GM19240 (cell line): ENCODE results near the gene MUC5B.

Experiments used
- DNase-seq: peaks from one replicate; pipeline ENCODE4 v3.0.0; 2011; ENCODE audit warnings: low spot score; ENCODE audit not compliant: insufficient read length

Gene MUC5B

DNA sequence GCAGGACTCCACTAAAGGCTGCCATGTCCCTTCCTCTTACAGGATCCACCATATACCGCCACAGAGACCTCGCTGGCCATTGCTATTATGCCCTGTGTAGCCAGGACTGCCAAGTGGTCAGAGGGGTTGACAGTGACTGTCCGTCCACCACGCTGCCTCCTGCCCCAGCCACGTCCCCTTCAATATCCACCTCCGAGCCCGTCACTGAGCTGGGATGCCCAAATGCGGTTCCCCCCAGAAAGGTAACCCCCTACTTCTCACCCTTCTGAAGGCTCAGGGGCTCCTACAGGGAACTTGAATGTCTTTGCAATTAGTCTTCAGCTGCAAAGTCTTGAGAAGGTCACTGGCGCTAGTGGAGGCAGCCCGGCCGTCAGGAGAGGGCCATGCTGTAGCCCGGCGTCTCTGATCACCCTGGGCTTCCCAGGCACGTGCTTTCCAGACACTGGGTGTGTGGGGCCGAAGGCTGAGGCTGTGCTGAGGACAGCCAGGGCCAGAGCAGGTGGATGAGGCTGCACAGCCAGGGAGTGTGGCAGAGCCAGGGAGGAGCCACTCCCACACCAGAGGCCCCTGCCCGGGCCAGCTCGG, 30.0 kb upstream of the MUC5B start:
- DNase-seq: no peak

DNA sequence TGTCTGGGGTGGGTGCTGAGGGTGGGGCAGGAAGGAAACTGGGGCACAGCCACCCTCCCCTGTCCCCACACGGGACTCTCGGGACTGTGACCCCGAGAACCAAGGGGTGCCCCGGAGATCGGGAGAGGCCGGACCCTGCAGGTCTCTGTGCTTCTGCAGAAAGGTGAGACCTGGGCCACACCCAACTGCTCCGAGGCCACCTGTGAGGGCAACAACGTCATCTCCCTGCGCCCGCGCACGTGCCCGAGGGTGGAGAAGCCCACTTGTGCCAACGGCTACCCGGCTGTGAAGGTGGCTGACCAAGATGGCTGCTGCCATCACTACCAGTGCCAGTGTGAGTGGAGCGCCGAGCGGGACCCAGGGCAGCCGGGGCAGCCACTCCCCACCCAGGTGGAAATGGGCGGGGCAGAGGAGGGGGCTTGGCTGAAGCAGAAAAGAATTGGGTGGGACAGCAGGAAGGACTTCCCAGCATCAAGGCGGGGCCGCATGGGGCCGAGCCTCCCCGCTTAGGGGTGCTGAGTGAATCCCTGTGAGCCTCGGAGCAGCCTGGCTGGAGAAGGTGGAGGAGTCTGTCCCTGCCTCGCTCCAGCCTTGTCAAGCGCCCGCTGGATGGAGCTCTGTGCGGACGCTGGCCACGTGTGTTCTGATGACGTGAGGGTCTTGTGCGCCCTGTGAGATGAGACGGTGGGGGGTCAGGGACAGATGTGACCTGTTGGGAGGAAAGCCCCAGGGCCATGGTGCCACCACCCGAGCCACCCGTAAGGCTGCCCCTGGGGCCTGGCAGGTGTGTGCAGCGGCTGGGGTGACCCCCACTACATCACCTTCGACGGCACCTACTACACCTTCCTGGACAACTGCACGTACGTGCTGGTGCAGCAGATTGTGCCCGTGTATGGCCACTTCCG, 29.3 kb upstream of the MUC5B start:
- no peak for DNase-seq

DNA sequence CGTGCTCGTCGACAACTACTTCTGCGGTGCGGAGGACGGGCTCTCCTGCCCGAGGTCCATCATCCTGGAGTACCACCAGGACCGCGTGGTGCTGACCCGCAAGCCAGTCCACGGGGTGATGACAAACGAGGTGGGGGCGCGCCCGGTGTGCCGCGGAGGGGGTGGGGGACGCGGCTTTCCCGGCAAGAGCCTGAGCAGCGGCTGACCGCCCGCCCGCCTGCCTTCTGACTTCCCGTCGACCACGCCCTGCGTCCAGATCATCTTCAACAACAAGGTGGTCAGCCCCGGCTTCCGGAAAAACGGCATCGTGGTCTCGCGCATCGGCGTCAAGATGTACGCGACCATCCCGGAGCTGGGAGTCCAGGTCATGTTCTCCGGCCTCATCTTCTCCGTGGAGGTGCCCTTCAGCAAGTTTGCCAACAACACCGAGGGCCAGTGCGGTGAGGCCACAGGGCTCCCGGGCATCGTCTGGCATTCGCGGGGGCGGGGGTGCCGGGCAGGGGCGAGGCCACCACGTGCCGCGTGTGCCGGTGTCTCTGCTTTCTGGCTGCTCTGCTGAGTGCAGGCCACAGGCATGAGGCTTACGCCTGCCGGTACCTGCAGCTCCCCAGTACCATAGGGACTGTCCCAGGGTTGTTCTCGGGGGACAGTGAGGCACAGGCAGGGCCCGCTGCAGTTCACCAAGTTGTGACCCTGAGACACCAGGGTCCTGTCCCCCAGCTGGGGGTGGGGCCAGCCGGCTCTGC, 28.5 kb upstream of the MUC5B start:
- no peak for DNase-seq

DNA sequence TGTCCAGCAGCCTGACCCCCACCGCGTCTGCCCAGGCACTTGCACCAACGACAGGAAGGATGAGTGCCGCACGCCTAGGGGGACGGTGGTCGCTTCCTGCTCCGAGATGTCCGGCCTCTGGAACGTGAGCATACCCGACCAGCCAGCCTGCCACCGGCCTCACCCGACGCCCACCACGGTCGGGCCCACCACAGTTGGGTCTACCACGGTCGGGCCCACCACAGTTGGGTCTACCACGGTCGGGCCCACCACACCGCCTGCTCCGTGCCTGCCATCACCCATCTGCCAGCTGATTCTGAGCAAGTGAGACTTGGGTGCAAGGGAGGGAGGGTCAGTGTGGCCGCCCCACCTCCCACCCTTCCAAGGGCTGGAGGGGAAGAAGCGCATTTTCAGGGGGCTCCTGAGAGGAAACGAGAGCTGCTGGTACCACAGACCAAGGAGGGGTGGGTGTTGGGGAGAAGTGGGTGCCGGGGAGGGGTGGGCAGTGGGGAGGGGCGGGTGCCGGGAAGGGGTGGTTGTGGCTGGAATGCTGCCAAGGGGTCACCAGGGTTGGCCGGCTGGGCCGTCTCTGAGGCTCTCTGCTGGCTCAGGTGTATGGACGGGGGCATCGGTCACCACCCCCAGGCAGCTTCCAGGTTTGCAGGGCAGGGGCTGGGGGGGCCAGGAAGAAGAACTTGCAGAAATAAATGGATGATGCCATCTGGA, 27.7 kb upstream of the MUC5B start:
- no peak for DNase-seq

DNA sequence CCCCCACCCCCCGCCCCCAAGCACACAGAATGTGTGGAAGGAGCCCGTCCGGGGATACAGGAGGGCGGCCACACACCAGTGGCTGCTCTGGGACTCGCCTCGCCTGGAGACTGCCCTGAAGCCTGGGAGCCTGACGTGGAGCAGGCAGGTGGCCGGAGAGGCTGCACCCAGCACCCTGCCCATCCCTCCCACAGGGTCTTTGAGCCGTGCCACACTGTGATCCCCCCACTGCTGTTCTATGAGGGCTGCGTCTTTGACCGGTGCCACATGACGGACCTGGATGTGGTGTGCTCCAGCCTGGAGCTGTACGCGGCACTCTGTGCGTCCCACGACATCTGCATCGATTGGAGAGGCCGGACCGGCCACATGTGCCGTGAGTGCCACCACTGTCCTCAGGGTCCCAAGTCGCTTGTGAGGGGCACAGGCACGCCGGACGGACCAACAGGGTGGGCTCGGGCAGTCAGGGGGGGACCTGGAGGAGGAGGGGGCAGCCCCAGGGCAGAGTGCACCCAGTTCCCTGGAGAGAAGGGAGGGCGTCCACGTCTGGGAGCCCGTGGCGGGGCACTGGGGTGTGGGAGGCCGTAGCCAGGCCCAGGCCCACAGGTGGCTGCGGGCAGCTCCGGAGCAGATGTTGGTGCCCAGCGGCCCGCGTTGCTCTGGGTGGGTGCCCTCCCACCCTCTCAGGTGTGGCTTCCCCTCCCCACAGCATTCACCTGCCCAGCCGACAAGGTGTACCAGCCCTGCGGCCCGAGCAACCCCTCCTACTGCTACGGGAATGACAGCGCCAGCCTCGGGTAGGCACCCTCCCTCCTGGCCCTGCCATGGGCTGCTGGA, 27.0 kb upstream of the MUC5B start:
- DNase-seq: no peak

DNA sequence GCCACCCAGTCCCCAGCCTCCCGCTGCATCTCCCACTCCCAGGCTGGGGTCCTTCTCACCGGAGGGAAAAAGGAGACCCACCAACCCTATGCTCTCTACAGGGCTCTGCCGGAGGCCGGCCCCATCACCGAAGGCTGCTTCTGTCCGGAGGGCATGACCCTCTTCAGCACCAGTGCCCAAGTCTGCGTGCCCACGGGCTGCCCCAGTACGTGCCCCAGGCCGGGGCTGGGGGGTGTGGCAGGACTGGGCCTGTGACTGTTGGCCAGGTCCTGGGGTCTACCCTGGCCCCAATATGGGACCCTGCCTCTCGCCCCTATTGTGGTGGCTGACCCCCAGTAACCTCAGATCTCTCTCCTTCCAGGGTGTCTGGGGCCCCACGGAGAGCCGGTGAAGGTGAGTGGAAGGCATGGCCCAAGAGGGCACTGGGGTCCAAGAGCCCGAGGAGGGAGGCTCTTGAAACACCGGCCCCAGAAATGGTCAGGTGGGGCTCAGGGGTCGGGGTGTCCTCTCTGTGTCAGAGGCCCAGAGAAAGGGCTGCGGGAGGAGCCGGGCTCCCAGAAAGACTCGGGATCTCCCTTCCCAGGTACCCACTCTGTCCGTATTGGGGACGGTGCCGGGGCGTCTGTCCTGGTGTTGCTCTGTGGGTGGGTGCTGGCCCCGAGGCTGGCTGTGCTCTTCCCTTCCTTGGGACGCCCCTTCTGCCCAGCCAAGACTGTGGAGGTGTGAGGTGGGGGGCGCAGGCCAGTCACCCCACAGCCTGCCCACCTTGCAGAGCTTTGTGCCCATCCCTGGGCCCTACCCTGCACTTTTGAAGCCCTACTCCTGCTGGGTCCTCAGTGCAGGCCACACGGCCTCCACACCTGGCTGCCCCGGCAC, 26.1 kb upstream of the MUC5B start:
- DNase-seq: no peak

DNA sequence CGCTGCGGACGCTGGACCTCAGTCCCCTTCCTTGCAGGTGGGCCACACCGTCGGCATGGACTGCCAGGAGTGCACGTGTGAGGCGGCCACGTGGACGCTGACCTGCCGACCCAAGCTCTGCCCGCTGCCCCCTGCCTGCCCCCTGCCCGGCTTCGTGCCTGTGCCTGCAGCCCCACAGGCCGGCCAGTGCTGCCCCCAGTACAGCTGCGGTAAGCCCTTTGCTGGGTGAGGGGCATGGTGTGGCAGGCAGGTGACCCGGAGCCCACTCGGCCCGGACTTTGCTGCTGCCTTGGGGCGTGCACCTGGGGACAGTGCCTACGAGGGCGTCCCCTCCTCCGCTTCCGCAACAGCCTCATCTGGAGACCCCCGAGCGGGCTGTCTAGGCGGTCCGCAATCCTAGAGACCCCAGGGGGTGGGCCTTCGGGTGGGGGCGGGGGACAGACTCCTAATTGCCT, 25.4 kb upstream of the MUC5B start:
- no peak for DNase-seq

DNA sequence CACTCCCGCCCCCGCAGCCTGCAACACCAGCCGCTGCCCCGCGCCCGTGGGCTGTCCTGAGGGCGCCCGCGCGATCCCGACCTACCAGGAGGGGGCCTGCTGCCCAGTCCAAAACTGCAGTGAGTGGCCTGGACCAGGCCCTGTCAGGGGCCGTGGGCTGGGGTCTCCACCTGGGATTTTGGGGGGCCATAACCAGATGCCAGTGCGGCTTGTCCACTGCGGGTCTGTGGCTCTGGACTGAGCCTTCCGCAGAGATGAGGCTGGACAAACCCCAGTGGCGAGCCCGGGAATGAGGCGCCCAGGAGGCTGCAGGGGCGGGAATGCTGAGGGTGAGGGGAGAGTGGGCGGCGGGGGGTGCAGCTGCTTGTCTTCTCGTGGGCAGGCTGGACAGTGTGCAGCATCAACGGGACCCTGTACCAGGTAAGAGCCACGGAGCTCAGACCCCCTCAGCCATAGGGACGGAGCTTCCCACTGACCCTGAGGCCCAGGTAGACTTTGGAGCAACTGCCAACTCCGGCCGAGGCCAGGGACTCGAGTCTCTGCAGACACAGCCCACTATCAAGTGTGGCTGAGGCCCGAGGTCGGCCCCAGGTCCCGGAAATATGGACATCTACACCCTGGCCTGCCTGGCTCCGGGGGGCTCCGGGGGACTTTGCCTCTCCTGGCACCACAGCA, 24.8 kb upstream of the MUC5B start:
- no peak for DNase-seq

DNA sequence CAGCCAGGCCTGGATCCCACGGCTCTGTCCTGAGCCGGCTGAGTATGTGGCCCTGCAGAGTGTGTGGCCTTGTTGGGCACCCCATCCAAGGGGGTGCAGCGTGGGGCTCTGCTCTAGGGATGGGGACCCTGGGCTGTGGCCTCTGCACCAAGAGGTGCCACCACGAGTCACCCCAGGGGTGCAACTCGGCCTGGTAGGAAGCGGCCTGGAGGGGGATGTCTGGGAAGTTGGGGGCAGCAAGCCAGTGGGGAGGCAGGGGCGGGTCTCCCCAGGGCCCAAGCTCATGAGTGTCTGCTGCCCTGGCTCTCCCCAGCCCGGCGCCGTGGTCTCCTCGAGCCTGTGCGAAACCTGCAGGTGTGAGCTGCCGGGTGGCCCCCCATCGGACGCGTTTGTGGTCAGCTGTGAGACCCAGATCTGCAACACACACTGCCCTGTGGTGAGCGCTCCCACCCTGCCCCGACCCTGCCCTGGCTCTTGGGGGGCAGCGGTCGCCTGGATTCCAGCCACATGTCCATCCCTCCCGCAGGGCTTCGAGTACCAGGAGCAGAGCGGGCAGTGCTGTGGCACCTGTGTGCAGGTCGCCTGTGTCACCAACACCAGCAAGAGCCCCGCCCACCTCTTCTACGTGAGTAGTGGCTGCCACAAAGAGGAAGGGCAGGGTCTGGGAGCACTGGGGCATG, 24.2 kb upstream of the MUC5B start:
- DNase-seq: no peak

DNA sequence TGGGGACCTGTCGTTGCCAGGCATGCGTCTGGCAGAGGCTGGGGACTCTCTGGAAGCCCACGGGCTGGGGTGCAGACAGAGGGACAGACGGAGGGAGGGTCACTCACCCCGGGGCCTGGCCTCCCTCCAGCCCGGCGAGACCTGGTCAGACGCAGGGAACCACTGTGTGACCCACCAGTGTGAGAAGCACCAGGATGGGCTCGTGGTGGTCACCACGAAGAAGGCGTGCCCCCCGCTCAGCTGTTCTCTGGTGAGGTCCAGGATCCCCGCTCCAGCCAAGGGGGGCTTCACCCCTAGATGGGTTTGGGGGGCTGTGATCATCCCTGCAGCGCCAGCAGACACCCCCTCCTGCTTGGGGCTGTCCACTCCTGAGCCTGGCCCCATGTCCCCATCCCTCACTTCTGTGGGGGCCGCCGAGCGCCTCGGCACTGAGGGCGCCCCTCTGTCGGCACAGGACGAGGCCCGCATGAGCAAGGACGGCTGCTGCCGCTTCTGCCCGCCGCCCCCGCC, 23.6 kb upstream of the MUC5B start:
- no peak for DNase-seq

DNA sequence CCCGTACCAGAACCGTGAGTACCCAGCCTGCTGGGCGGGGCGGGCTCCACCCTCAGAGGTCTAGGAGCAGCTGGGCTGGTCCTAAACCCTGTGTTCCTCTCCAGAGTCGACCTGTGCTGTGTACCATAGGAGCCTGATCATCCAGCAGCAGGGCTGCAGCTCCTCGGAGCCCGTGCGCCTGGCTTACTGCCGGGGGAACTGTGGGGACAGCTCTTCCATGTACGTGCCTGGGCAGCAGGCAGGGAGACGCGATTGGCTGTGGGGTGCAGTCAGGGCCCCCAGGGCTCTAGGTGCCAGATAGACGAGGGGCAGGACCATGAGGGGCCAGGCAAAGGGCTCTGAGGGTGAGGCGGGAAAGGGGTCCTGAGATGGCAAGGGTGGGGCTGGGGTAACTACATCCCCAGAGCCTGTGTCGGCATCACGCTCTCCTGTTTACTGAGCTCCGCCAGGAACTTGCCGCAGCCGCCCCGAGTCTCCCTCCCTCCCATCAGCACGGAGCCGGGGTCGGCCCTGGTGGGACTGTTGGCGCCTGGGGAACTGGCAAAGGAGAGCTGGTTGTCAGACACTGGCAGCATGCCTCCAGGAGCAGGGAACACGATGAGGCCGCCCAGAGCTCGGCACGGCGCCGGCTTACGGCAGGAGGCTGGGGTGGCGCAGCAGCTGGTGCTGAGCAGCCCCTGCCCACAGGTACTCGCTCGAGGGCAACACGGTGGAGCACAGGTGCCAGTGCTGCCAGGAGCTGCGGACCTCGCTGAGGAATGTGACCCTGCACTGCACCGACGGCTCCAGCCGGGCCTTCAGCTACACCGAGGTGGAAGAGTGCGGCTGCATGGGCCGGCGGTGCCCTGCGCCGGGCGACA, 22.9 kb upstream of the MUC5B start:
- no peak for DNase-seq

DNA sequence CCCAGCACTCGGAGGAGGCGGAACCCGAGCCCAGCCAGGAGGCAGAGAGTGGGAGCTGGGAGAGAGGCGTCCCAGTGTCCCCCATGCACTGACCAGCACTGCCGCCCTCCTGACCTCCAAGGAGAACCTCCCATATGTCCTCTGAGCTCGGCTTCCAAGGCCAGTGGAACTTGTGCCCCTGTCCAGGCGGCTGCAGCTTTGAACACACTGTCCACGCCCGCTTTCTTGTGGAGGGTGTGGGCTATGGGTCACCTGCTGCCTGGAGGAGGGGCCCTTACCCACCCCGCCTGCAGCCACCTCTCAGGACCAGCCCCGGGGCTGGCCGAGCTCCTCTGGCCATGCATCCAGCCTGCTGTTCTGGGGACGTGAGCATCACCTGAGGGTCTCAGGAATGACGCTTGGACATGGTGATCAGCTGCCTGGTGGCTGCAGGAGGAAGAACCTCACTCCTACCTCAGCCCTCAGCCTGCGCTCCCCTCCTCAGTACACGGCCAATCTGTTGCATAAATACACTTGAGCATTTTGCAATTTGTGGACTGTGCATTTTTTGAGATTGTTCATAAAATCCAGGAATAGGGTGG, 22.2 kb upstream of the MUC5B start:
- DNase-seq: no peak

DNA sequence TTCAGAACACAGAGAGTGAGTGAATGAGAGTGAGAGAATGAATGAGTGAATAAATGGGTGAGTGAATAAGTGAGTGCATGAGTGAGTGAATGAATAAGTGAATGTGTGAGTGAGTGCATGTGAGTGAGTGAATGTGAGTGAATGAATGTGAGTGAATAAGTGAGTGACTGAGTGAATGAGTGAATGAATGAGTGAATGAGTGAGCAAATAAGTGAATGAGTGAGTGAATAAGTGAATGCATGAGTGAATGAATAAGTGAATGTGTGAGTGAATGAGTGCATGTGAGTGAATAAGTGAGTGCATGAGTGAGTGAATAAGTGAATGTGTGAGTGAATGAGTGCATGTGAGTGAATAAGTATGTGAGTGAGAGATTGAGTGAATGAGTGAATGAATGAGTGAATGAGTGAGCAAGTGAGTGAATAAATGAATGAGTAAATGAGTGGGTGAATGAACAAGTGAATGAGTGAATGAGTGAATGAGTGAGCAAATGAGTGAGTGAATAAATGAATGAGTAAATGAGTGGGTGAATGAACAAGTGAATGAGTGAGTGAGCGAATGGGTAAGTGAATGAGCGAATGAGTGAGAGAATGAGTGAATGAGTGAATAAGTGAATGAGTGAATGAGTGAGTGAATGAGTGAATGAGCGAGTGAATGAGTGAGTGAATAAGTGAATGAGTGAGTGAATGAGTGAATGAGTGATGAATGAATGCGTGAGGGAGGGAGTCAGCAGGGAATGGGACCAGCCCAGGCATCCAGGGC, 21.3 kb upstream of the MUC5B start:
- no peak for DNase-seq

DNA sequence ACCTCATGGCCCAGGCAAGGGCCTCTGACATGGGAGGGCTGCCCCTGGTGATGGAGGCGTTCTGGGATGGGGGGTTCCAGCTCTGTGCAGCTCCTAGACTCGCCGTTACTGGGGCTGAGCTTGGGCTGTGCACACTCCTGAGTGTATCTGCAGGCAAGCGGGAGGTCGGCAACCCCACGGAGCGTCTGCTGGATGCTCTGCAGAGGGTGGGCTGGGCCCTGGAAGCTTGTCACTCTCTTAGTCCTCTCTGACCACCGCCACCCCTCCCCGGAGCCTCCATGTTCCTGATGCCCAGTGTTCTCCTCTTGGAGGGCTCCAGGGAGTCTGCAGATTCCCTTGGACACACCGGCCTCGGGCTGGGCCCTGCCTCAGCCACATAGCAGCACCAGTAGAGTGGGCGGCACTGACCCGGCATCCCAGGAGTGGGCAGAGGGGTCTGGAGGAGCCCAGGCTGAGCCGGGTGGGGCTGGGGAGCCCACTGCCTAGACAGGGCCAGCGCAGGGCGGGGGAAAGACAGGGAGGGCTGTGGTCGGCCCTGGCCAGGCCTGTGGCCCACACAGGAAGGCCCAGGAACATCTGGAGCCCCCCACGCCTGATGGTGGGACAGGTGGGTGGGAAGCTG, 20.6 kb upstream of the MUC5B start:
- DNase-seq: no peak

DNA sequence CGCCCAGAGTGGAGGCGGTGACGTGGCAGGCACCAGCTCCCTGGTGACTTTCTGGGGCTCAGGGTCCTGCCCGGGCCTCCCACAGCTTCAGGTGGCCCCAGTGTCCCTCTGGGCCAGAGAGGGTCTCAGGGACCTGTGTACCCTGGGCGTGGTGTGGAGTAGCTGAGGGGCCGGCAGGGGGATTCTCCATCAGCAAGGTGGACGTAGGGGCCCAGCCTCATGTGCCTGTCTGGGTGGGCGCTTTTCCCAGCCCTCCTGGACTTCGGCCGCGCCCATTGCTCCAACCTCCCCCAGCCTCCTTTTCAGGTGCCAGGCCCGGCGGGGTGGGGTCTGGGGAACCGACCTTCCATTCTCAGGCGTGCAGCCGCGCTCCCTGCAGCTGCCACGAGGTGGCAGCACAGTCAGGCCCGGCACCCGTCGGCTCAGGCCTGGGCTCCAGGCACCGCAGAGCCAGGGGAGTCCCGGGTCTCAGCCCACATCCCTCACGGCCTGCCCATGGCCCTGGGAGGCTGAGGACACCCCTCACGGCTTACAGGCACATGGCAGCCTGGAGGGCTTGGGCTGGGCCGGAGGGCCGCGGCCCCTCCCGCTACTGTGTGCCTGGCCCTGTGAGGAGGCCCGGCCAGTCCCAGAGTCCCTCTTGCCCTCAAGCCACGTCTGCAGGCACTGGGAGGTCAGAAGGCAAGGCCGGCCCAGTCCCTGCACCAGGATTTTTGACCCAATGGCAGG, 19.9 kb upstream of the MUC5B start:
- DNase-seq: peak; percentile 72
